Panc1 (cell line): ENCODE data around the gene C19orf33. TPM values are rescaled to one million over a fixed set of nuclear protein-coding genes. Genes with fewer than 3 reads are reported as not detected.

ENCODE experiments used
- ATAC-seq: fragments of 200-7000 bp; cut with Tn5 transposase; 2 replicates; pipeline ENCODE4 v1.9.1; 2020; ENCODE audit warnings: mild to moderate bottlenecking, moderate library complexity
- BruUV-seq: library from RNA; stranded (reverse); fragments of 400-500 nt; replicated peaks from 2 replicates; lab custom pipeline; 2021; lab: Mats Ljungman, UMichigan
- CTCF ChIA-PET: fragments of 300-600 bp; sonication (Branson Sonifier 250); formaldehyde crosslinking; loops from one replicate; lab custom pipeline; 2022; ENCODE audit warnings: antibody characterized with exemption; lab: Charles Lee
- POLR2A ChIA-PET: fragments of 300-600 bp; sonication (Branson Sonifier 250); formaldehyde crosslinking; loops from one replicate; lab custom pipeline; 2022; ENCODE audit warnings: antibody characterized with exemption; lab: Charles Lee
- DNase-seq: peaks from one replicate; pipeline ENCODE4 v3.0.0-alpha.2; 2010; ENCODE audit warnings: low read depth, low spot score
- H3K27ac ChIP-seq: 2 replicates; pipeline ENCODE4 v1.5.1; 2011; ENCODE audit warnings: mild to moderate bottlenecking, low read length, inconsistent platforms
- H3K27me3 ChIP-seq: fragments of 200-500 bp; sonication (Bioruptor generic); 2 replicates; pipeline ENCODE4 v1.6.0; 2014; ENCODE audit warnings: low read length, inconsistent platforms; ENCODE audit not compliant: control insufficient read depth, insufficient read depth
- H3K36me3 ChIP-seq: fragments of 200-500 bp; sonication (Bioruptor generic); 2 replicates; pipeline ENCODE4 v1.5.1; 2014; ENCODE audit warnings: inconsistent platforms, mild to moderate bottlenecking, low read length, moderate library complexity; ENCODE audit not compliant: control insufficient read depth, insufficient read depth
- H3K4me1 ChIP-seq: 2 replicates; pipeline ENCODE4 v1.5.1; 2011; ENCODE audit warnings: inconsistent platforms, mild to moderate bottlenecking, low read length, moderate library complexity; ENCODE audit not compliant: control insufficient read depth, insufficient read depth
- H3K4me3 ChIP-seq, 2 experiments: 2 replicates each; pipeline ENCODE4 v1.5.1; 2011 to 2012; ENCODE audit warnings: low read depth in 2 of 2, low read length in 2 of 2, mild to moderate bottlenecking in 2 of 2, inconsistent platforms in 1 of 2, moderate library complexity in 1 of 2
- H3K9me3 ChIP-seq: fragments of 200-500 bp; sonication (Bioruptor generic); 2 replicates; pipeline ENCODE4 v1.5.1; 2014; ENCODE audit warnings: low read depth, mild to moderate bottlenecking, inconsistent platforms, low read length, moderate library complexity; ENCODE audit not compliant: control insufficient read depth, insufficient read depth
- POLR2AphosphoS5 ChIP-seq: IDR thresholded peaks from 2 replicates; pipeline ENCODE4 v1.6.1; 2012; ENCODE audit warnings: mild to moderate bottlenecking, low read depth, low read length, moderate library complexity
- SIN3A ChIP-seq: IDR thresholded peaks from 2 replicates; pipeline ENCODE4 v1.6.1; 2012; ENCODE audit warnings: low read depth, mild to moderate bottlenecking, low read length, moderate library complexity, borderline replicate concordance; ENCODE audit not compliant: insufficient read depth
- TCF7L2 ChIP-seq: IDR thresholded peaks from 2 replicates; pipeline ENCODE4 v1.6.1; 2011; ENCODE audit warnings: mild to moderate bottlenecking, low read depth, low read length, inconsistent platforms
- in situ Hi-C: cut with HindIII; loops from 2 replicates; pipeline ENCODE4 v1.10.0; 2016; ENCODE audit warnings: low sequenced_read_pairs, low pct_unique_long_range_greater_than_20kb
- intact Hi-C: fragments of 100-400 bp; cut with micrococcal nuclease; formaldehyde crosslinking; loops from one replicate; pipeline ENCODE4 v1.10.0; 2022; ENCODE audit not compliant: unreplicated experiment
- total RNA-seq: library from RNA; stranded (reverse); gene quantifications from one replicate; pipeline ENCODE4 v1.2.1, GENCODE V29; 2021; ENCODE audit not compliant: unreplicated experiment
- TF ChIP-seq, protein P1 (sequence below): fragments of 450-650 bp; IDR thresholded peaks from 2 replicates; pipeline ENCODE4 v1.5.1; 2017; ENCODE audit warnings: mild to moderate bottlenecking
- TF ChIP-seq, protein P2 (sequence below), 2 experiments: IDR thresholded peaks; 2 replicates each; pipeline ENCODE4 v1.6.1; 2011 to 2012; ENCODE audit warnings: low read depth in 2 of 2, control low read depth in 1 of 2, low read length in 1 of 2, mild to moderate bottlenecking in 1 of 2, moderate library complexity in 1 of 2; ENCODE audit not compliant: insufficient read depth in 1 of 2

C19orf33 gene
- total RNA-seq, 1 experiment from 2014 or later: 201 TPM

DNA sequence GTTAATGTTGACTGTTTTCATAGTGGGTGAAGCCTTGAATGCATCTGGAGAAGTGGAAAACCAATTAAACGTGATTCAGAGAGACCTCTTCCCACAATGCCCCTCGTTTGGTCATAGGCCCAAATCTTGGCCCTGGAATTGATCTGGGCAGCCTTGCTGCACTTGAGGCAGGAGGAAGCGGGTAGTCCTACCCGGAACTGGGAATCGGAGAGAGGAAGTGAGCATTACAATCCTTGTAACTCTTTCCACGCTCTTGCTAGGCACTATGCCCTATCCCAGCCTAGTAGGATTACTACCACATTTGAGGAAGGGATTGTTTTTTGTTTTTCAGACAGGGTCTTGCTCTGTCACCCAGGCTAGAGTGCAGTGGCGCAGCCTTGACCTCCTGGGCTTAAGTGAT is 19.2 kb downstream of the C19orf33 start:
- Histone ChIP-seq H3K27ac (no peak overlapping the region), H3K27me3 (no peaks in the 10 kb centered on the region), H3K36me3 (no peaks in the 10 kb centered on the region), H3K4me1 (peaks cover 16% of the 10 kb centered on the region), H3K4me3 (no peak overlapping the region), H3K9me3 (no peaks in the 10 kb centered on the region)
- DNase-seq (no peak), ATAC-seq (no peak)
- in situ Hi-C loops: no loop called here
- ChIA-PET CTCF (no interaction called here), POLR2A (no interaction called here)
- intact Hi-C loops: no loop called here
- TF ChIP-seq SIN3A: no peak
- no peak for TF ChIP-seq TCF7L2
- TF ChIP-seq, protein P1, sequence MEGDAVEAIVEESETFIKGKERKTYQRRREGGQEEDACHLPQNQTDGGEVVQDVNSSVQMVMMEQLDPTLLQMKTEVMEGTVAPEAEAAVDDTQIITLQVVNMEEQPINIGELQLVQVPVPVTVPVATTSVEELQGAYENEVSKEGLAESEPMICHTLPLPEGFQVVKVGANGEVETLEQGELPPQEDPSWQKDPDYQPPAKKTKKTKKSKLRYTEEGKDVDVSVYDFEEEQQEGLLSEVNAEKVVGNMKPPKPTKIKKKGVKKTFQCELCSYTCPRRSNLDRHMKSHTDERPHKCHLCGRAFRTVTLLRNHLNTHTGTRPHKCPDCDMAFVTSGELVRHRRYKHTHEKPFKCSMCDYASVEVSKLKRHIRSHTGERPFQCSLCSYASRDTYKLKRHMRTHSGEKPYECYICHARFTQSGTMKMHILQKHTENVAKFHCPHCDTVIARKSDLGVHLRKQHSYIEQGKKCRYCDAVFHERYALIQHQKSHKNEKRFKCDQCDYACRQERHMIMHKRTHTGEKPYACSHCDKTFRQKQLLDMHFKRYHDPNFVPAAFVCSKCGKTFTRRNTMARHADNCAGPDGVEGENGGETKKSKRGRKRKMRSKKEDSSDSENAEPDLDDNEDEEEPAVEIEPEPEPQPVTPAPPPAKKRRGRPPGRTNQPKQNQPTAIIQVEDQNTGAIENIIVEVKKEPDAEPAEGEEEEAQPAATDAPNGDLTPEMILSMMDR: no peak
- TF ChIP-seq, protein P2, sequence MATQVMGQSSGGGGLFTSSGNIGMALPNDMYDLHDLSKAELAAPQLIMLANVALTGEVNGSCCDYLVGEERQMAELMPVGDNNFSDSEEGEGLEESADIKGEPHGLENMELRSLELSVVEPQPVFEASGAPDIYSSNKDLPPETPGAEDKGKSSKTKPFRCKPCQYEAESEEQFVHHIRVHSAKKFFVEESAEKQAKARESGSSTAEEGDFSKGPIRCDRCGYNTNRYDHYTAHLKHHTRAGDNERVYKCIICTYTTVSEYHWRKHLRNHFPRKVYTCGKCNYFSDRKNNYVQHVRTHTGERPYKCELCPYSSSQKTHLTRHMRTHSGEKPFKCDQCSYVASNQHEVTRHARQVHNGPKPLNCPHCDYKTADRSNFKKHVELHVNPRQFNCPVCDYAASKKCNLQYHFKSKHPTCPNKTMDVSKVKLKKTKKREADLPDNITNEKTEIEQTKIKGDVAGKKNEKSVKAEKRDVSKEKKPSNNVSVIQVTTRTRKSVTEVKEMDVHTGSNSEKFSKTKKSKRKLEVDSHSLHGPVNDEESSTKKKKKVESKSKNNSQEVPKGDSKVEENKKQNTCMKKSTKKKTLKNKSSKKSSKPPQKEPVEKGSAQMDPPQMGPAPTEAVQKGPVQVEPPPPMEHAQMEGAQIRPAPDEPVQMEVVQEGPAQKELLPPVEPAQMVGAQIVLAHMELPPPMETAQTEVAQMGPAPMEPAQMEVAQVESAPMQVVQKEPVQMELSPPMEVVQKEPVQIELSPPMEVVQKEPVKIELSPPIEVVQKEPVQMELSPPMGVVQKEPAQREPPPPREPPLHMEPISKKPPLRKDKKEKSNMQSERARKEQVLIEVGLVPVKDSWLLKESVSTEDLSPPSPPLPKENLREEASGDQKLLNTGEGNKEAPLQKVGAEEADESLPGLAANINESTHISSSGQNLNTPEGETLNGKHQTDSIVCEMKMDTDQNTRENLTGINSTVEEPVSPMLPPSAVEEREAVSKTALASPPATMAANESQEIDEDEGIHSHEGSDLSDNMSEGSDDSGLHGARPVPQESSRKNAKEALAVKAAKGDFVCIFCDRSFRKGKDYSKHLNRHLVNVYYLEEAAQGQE (IDR thresholded peaks at IDR 0.05; ENCODE audit: insufficient read depth in 1 of 2, low read depth in 2 of 2, low read length in 1 of 2): no peak
- TF ChIP-seq POLR2AphosphoS5: no peak
- BruUV-seq: no TSS peak

DNA sequence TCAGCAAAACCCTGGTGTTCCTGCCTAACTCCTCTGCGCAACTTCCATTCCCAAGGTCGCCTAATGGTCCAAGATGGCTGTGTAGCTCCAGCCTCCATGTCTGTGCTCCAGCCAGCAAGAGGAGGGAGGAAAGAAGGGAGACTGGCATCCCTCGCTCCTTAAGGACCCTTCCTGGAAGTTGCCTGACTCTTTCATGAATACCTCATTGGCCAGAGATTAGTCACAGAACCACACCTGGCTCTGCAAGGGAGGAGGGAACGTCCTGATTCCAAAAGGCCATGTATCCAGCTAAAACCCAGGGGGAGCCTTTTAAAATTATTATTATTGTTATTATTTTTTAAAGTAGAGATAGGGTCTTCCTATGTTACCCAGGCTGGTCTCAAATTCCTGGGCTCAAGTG is 20.4 kb downstream of the C19orf33 start:
- no peaks in the 10 kb centered on the region for H3K27me3 ChIP-seq
- no peaks in the 10 kb centered on the region for H3K9me3 ChIP-seq
- no peak overlapping the region for H3K4me3 ChIP-seq
- ATAC-seq: no peak
- POLR2A ChIA-PET: no interaction called here
- in situ Hi-C loops (no loop called here), intact Hi-C loops (no loop called here)
- TF ChIP-seq SIN3A (no peak), POLR2AphosphoS5 (no peak)
- no peak for DNase-seq
- CTCF ChIA-PET: no interaction called here
- peaks cover 11% of the 10 kb centered on the region for H3K4me1 ChIP-seq
- H3K36me3 ChIP-seq: no peaks in the 10 kb centered on the region
- H3K27ac ChIP-seq: no peak overlapping the region
- no TSS peak for BruUV-seq

DNA sequence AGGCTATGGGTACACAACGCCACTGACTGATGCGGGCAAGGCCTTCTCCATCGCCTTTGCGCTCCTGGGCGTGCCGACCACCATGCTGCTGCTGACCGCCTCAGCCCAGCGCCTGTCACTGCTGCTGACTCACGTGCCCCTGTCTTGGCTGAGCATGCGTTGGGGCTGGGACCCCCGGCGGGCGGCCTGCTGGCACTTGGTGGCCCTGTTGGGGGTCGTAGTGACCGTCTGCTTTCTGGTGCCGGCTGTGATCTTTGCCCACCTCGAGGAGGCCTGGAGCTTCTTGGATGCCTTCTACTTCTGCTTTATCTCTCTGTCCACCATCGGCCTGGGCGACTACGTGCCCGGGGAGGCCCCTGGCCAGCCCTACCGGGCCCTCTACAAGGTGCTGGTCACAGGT is 22.5 kb downstream of the C19orf33 start:
- CTCF ChIA-PET: no interaction called here
- in situ Hi-C loops: no loop called here

More for the DNA sequence above, 22.5 kb downstream of the C19orf33 start:
- ATAC-seq (no peak), DNase-seq (no peak)
- Histone ChIP-seq H3K36me3 (no peaks in the 10 kb centered on the region), H3K4me3 (no peak overlapping the region), H3K9me3 (no peaks in the 10 kb centered on the region), H3K27me3 (no peaks in the 10 kb centered on the region), H3K27ac (no peak overlapping the region), H3K4me1 (peaks cover 2% of the 10 kb centered on the region; the same call in 1 of the 2 replicates)
- POLR2A ChIA-PET: no interaction called here
- intact Hi-C loops: no loop called here
- TF ChIP-seq, protein P2 (IDR thresholded peaks at IDR 0.05; ENCODE audit: insufficient read depth in 1 of 2, low read depth in 2 of 2, low read length in 1 of 2): no peak
- TF ChIP-seq, protein P1: no peak
- no peak for TF ChIP-seq TCF7L2
- TF ChIP-seq POLR2AphosphoS5: no peak
- no peak for TF ChIP-seq SIN3A
- BruUV-seq: no TSS peak
